DMS 273 treated with DMSO at 0.1 percent for 48 hours (cell line): ENCODE results near the gene DNAJB7.
"Not testable (repeated sequence)": the region's sequence is repeated elsewhere in the genome, so short reads cannot be mapped to it uniquely, and the experiment has no call there.

ENCODE experiments used
- DNase-seq: peaks from one replicate; lab custom pipeline; 2025; lab: John Stamatoyannopoulos, UW

The DNAJB7 gene

DNA sequence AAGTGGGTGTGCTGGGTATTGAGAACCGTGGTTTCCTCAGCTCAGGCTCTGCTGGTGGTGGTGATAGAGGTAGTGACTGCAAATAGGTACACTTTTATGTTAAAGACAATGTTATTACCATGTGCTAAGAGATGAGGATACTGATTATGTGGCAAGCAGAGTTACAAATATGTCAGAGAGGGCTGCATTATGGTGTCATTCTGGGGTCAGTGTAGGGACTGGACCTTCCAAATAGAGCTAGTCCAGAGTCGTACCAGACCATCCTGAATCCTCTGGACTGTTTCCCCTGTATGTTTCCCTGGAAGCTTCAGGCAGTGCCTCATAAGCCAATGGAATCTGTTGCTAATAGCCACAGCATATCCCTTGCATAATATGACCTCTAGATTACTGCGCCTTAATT is at the start of gene DNAJB7:
TSS of gene DNAJB7 (minus strand) at position 101 of the 400 bp plus-strand sequence. CDS start 119 bp downstream, outside the sequence.
- no peak for DNase-seq

- no peak for DNase-seq
Measured at GRCh38 chr22:40908895-40909294, 47.0 kb upstream of the DNAJB7 start.

DNA sequence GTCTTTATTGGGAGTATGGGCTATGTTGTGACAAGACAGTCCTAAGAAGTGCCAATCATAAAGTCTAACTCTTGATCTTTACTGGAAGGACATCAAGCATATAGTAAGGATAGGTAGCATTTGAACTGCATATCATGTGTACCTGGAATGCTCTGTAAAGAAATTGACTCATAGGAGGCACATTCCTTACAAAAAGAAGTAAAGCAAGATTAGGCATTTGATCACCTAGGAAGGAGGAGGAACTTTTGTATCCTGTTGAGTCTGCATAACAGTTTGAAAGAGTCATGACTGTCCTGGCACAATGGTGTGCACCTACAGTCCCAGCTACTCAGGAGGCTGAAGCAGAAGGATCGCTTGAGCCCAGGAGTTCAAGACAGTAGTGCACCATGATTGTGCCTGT is 42.2 kb upstream of the DNAJB7 start:
- DNase-seq = no peak

DNA sequence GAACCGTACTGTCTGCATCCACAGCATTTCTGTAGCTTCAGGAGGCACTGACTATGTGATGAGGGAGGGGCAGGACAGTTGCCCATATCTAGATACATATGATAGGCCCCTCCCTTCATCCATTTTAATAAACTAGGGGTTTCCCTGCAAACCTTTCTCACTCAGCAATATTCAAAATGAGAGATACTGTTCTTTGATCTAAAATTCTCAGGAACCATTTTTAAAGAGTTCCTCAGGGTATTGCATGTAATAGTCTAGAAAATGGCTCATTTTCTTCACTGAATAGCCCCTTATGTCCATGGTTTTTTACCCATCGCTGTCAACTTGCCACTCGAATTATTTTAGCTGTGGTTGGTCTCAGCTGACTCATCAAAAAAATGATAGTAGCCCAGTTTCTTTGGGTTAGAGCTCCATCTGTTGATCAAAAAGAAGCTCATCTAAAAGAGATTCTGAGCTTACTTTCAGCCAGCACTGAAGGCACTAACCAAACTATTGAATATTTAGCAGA is 37.0 kb upstream of the DNAJB7 start:
- DNase-seq = no peak

DNA sequence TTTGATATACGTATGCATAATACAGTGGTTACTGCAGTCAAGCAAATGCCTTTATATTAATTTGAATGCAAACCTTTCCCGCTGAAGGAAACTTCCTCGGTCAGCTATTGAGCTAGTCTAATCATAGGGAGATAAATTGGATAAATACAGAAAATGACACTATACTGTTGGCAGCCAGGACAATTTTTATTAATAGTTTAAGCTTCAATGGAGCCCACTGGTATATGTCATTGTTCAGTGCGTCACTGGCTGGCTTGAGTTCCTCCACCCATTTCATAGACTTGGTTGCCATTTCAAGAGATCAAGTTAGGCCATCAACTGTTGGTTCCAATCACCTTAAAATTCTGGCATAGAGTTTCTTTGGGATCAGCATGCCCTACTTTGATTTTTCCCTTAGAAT is 32.5 kb upstream of the DNAJB7 start:
- DNase-seq = no peak

DNA sequence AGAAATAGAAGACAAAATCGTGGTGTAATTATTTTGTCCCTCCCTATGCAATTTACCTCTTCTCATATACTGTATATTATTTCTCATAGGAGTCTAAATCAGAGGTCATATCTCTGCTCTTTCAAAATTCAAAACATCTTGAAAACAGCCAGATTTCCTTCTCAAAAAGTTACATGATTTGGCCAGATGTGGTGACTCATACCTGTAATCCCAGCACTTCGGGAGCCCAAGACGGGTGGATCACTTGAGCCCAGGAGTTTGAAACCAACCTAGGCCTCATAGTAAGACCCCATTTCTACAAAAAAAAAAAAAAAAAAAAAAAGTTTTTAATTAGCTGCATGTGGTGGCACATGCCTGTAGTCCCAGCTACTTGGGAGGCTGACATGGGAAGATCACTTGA is 29.0 kb upstream of the DNAJB7 start:
- no peak for DNase-seq

DNA sequence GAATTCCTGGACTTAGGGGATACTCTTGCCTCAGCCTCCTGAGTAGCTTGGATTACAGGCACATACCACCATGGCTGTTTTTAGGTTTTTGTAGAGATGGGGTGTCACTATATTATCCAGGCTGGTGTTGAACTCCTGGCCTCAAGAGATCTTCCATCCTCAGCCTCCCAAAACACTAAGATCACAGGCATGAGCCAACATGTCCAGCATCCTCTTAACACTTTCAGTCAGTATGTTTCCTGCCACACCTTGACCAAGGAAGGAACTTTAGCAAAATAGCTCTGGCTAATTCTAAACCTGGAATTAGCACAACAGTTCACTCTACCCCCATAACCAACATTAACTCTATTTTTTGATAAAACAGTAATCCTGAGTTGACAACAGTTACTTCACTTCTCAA is 27.2 kb upstream of the DNAJB7 start:
- no peak for DNase-seq

DNA sequence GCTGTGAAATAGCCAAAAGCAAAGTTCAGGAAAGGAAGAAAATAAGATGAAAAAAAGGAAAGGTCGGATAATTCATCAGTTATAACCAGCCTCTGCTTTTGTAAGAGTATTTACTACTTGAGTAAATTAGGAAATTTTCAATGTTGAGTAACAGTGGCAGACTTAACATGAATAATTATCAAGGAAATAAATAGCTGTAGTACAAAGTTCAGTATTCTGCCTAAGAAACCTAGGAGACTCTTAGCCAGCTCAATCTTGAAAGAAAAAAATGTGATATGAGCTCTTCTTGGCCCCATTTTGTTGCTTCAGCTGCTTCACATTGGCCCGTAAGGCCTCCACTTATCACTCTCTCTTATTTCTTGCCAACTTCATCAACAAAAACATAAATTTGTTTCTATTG is 17.0 kb upstream of the DNAJB7 start:
- no peak for DNase-seq

DNA sequence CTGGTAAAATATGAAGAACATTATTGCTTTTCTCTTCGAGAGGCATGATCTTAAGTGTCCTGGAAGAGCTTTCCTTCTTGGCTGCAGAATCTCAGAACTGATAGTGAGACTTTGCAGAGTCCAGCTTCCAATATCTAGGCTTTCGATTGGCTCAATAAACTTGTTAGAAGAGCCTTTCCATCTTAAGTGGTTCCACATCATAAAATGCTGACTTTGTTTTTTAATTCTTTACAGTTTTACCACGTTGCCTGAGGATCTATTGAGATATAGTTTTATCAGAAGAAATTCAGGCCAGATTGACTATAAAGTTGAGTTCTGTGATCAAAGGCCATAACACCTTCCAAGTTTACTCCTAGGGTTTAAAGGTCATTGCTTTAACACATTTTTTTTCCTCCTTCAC is 15.6 kb upstream of the DNAJB7 start:
- DNase-seq = no peak

DNA sequence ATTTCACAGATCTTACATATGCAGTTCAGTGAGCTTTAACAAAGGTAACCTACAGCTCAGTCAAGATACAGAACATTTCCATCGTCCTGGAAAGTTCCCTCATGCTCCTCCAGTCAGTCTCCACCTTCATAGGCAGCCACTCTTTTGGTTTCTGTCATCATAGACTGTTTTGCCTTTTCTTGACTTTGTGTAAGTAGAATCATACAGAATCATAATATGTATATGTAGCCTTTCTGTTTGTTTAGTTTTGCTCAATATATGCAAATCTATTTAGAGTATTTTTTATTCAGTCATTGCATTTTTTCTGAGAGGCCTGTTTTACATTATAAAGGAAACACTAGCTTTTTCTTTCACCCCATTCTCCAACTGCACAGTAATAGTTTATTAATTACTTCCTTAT is 15.0 kb upstream of the DNAJB7 start:
- no peak for DNase-seq

- no peak for DNase-seq
Measured at GRCh38 chr22:40875111-40875510, 13.2 kb upstream of the DNAJB7 start.

DNA sequence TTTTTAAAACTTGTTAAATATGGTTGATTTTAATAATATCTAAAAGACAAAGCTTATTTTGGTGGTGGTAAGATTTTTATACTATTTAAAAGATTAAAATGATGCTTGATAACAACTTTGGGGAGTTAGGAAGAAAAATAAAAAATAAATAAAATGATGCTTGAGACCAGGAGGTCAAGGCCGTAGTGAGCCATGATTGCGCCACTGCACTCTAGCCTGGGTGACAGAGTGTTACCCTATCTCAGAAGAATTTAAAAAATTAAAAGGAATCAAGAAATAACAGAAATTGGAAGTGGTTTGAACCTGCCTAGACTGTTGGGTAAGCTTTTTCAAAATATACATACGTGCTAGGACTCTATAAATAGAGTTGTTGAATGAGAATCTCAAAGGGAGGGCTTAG is 12.1 kb upstream of the DNAJB7 start:
- no peak for DNase-seq

GRCh38 chr22:40868379-40868778 is 6.5 kb upstream of the DNAJB7 start:
- not testable (repeated sequence) for DNase-seq

- DNase-seq = no peak
Measured at GRCh38 chr22:40867109-40867508, 5.2 kb upstream of the DNAJB7 start.

- no peak for DNase-seq
Measured at GRCh38 chr22:40862537-40862936, 624 bp upstream of the DNAJB7 start.

- DNase-seq = no peak
Measured at GRCh38 chr22:40857309-40857855, 4.5 kb downstream of the DNAJB7 start.

DNA sequence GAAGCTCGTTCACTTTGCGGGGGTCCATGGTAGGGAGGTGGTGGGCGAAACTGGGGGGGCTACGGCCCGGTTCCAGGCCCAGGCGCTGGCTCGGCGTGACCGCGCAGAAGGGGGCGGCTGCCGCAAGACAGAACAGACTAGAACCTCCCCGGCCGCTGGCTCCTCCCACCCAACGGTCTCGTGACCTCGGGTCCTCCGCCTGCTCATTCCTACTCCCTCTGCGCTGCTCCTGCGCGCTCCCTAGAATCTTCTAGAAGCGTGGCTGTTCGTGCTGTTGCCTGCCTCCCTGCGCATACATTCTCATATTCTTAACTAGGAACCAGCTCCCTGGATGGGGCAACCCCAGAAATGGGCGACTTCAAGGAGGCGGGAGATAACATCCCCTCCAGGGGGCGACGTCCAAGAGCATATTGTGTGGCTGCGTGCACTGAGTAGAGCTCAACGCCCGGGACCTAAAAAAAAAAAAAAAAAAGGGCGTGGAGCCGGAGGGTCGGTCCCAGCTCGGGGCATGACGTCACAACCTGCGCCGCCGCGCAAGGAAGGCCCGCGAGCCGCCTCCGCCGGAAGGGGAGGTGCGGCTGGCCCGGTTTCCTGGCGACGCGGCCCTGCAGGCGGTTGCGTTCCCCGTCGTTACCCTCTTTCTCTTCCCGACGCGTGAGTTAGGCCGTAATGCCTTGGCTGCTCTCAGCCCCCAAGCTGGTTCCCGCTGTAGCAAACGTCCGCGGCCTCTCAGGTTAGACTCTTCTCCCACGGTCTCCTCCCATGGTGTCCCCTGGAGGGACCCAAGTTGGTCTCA is 5.2 kb downstream of the DNAJB7 start, which contains the start of the genes ST13 and XPNPEP3:
TSS of gene ST13 (minus strand) at position 127 of the 796 bp plus-strand sequence. CDS start at position 28, 99 bp downstream.
TSS of gene XPNPEP3 (plus strand) at position 636 of the 796 bp plus-strand sequence. CDS start at position 670, 34 bp downstream.
- DNase-seq = peak; percentile 83

- no peak for DNase-seq
Measured at GRCh38 chr22:40855979-40856512, 5.9 kb downstream of the DNAJB7 start.

- DNase-seq = no peak
Measured at GRCh38 chr22:40855071-40855978, 6.6 kb downstream of the DNAJB7 start.

DNA sequence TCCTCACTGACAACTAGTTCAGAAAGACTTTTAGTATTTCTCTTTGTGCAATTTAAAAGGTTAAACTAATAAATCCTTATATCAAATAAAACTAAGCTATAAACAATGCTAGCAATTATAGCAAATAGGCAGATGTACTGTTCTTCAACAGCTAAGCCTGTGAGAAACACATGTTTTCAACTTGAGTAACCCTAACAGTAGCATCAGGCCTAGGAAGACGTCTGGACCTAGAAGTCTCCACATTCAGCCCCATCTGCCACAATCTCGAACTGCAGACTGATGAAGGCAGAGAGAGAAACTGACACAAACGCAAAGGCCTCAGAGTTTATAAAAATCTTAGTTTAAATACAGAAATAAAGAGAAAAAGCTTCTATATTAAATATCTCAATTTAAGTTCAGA is 8.0 kb downstream of the DNAJB7 start:
- no peak for DNase-seq

DNA sequence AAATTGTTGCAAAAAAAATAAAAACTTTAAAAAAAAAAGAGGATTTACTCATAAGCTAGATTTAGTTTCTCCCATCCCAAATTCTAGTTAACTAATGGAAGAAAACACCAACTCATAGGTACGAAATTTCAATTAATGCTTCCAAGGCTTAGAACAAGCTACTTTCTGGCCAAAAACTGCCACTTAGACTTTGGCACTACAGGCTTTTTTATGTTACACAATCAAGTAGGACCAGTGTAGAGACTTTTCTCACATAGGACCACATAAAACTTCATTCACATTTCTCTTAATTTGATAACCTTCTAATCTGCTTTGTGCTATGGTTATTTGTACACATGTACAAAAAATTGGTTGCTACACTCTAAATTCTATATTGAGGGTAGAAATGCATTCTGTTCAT is 8.6 kb downstream of the DNAJB7 start:
- DNase-seq = no peak

DNA sequence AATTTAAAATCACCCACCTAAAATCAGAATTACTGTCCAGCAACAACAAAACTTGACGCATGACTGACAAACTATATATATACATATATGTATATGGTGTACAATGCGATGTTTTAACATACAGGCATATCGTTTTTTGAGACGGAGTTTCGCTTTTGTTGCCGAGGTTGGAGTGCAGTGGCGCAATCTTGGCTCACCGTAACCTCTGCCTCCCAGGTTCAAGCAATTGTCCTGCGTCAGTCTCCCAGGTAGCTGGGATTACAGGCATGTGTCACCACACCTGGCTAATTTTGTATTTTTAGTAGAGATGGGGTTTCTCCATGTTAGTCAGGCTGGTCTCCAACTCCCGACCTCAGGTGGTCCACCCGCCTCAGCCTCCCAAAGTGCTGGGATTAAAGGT is 16.1 kb downstream of the DNAJB7 start:
- not testable (repeated sequence) for DNase-seq
